CD4-positive, CD25-positive, alpha-beta regulatory T cell (primary cell): Measurements from ENCODE around the gene NANOGP8. TPM values are rescaled to one million over a fixed set of nuclear protein-coding genes. Genes with fewer than 3 reads are reported as not detected.

ENCODE experiments used
- ATAC-seq, 2 donors: fragments of 150-1000 bp; cut with Tn5 transposase; one replicate each; pipeline ENCODE4 v1.10.0; 2021; ENCODE audit warnings: low read depth in 2 of 2, moderate number of reproducible peaks in 2 of 2, moderate library complexity in 1 of 2
- DNase-seq, 3 donors: peaks; one replicate each; pipeline versions ENCODE4 v3.0.0 to v3.0.0-alpha.2; 2012 to 2022; ENCODE audit warnings: mixed read lengths in 1 of 3
- H3K27ac ChIP-seq: one replicate; pipeline ENCODE4 v1.7.0; 2013; ENCODE audit warnings: mild to moderate bottlenecking, low read length; ENCODE audit not compliant: insufficient read depth, poor library complexity, severe bottlenecking
- H3K27me3 ChIP-seq: one replicate; pipeline ENCODE4 v1.7.0; 2013; ENCODE audit warnings: low read length; ENCODE audit not compliant: control insufficient read depth, insufficient read depth
- H3K36me3 ChIP-seq: one replicate; pipeline ENCODE4 v1.7.0; 2013; ENCODE audit warnings: mild to moderate bottlenecking, low read length, moderate library complexity; ENCODE audit not compliant: control insufficient read depth, insufficient read depth
- H3K4me1 ChIP-seq: 2 replicates; pipeline ENCODE4 v1.7.0; 2013; ENCODE audit warnings: mild to moderate bottlenecking, low read length; ENCODE audit not compliant: insufficient read depth, control insufficient read depth, poor library complexity, severe bottlenecking
- H3K4me3 ChIP-seq: one replicate; pipeline ENCODE4 v1.7.0; 2013; ENCODE audit warnings: low read depth, mild to moderate bottlenecking, low read length, moderate library complexity
- H3K9me3 ChIP-seq, 2 experiments: 1 replicate in 1 of 2; 2 replicates in 1 of 2; pipeline ENCODE4 v1.7.0; 2013; ENCODE audit warnings: low read length in 2 of 2, mild to moderate bottlenecking in 1 of 2, moderate library complexity in 1 of 2; ENCODE audit not compliant: control insufficient read depth in 2 of 2
- H3K27ac Mint-ChIP-seq, 3 donors: one replicate each; pipeline ENCODE4 v1.8.0; 2020 to 2022; ENCODE audit warnings: mild to moderate bottlenecking in 3 of 3, mixed read lengths in 3 of 3, moderate library complexity in 2 of 3
- H3K27me3 Mint-ChIP-seq: one replicate; pipeline ENCODE4 v1.8.0; 2022; ENCODE audit warnings: mild to moderate bottlenecking, mixed read lengths
- H3K36me3 Mint-ChIP-seq: one replicate; pipeline ENCODE4 v1.8.0; 2020; ENCODE audit warnings: mixed read lengths
- H3K4me1 Mint-ChIP-seq, 4 donors: one replicate each; pipeline ENCODE4 v1.8.0; 2020 to 2022; ENCODE audit warnings: mixed read lengths in 4 of 4, mild to moderate bottlenecking in 1 of 4
- H3K4me3 Mint-ChIP-seq, 4 donors: one replicate each; pipeline ENCODE4 v1.8.0; 2020 to 2022; ENCODE audit warnings: mild to moderate bottlenecking in 4 of 4, mixed read lengths in 4 of 4, moderate library complexity in 3 of 4
- H3K9me3 Mint-ChIP-seq, 7 donors: one replicate each; pipeline ENCODE4 v1.8.0; 2020 to 2022; ENCODE audit warnings: mixed read lengths in 7 of 7, mild to moderate bottlenecking in 3 of 7, moderate library complexity in 2 of 7
- polyA plus RNA-seq, 4 donors: library from polyadenylated mRNA; unstranded; fragments of 300-500 nt; fragmentation: Illumina TruSeq; gene quantifications; one replicate each; pipeline ENCODE4 v1.2.3, GENCODE V29; 2021
- total RNA-seq: library from RNA; stranded (reverse); gene quantifications from one replicate; pipeline ENCODE4 v1.2.3, GENCODE V29; 2022

Gene NANOGP8
- total and polyA plus RNA-seq, 5 donors from 2014 or later = not detected

DNA sequence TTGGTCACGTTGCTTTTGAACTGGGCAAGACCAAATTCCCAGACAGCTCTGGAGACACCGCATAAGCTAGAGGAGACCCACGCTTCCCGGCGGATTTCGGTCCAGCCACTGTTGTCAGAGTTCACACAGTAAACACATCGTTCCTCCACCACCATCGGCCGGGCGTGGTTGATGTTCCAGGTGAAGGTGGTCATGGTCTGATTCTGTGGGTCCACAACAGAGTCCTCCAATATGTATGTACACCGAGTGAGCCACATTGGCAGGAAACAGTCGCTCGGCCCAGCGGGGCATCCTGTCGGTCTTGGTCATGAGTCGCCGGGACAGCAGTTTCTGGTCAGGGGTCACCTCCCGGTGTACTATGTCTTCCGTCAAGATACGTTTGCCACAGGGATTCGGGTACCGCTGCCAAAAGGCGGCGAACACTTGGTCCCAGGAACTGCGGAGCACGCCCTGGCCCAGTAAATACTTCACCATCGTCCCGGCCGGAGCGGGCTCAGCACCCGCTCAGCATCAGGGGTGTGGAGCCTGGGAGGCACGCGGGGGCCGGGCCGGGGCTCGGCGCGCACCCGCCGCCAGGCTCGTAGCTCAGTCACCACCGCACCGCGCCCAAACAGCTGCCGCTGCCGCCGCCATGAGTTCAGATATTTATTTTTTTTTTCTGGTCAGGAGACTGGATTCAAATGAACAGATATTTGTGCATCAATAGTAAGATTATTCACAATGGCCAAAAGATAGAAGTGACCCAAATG, 36.7 kb upstream of the NANOGP8 start:
- H3K27me3 ChIP-seq = no peaks in the 10 kb centered on the region
- no peaks in the 10 kb centered on the region for H3K4me1 ChIP-seq
- Mint-ChIP-seq H3K9me3 (peaks cover 0 to 6% (median 0%) of the 10 kb centered on the region in 7 donors), H3K36me3 (peaks cover 4% of the 10 kb centered on the region), H3K4me3 (no peak overlapping the region), H3K4me1 (no peaks in the 10 kb centered on the region), H3K27me3 (no peaks in the 10 kb centered on the region), H3K27ac (no peak overlapping the region)
- no peaks in the 10 kb centered on the region for H3K9me3 ChIP-seq
- no peak overlapping the region for H3K4me3 ChIP-seq
- H3K36me3 ChIP-seq = no peaks in the 10 kb centered on the region
- DNase-seq (no peak), ATAC-seq (no peak)
- H3K27ac ChIP-seq = no peak overlapping the region

- peaks cover 0 to 4% (median 0%) of the 10 kb centered on the region in 7 donors for H3K9me3 Mint-ChIP-seq
- peaks cover 4% of the 10 kb centered on the region for H3K36me3 Mint-ChIP-seq
- no peak for DNase-seq
- Histone ChIP-seq H3K27ac (no peak overlapping the region), H3K9me3 (no peaks in the 10 kb centered on the region), H3K36me3 (no peaks in the 10 kb centered on the region), H3K27me3 (no peaks in the 10 kb centered on the region), H3K4me1 (no peaks in the 10 kb centered on the region), H3K4me3 (no peak overlapping the region)
- no peak overlapping the region for H3K4me3 Mint-ChIP-seq
- ATAC-seq = no peak
- H3K27me3 Mint-ChIP-seq = no peaks in the 10 kb centered on the region
- no peaks in the 10 kb centered on the region for H3K4me1 Mint-ChIP-seq
- H3K27ac Mint-ChIP-seq = no peak overlapping the region
Measured at GRCh38 chr15:35120173-35120572, 35.1 kb upstream of the NANOGP8 start.

DNA sequence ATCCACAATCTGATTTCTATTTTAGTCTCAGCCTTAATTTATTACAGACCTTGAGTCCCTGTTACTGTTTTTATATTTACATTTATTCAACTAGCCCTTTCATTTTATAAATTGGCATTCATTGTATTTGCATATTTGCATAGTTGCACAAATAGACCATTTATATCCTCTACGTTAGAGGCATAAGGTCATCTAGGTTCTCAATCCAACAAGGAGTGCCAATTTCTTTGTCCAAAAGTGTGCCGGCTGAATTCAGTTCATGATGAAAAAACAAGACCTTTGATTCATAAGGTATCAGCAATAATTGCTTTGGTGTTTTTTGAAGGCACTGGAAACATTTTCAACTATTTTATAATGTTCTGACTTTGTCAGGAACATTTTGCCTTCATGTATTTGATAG, 33.9 kb upstream of the NANOGP8 start:
- Mint-ChIP-seq H3K4me1 (no peaks in the 10 kb centered on the region), H3K27me3 (no peaks in the 10 kb centered on the region), H3K9me3 (peaks cover 0 to 4% (median 0%) of the 10 kb centered on the region in 7 donors), H3K36me3 (peaks cover 4% of the 10 kb centered on the region), H3K4me3 (no peak overlapping the region), H3K27ac (no peak overlapping the region)
- Histone ChIP-seq H3K27ac (no peak overlapping the region), H3K27me3 (no peaks in the 10 kb centered on the region), H3K36me3 (no peaks in the 10 kb centered on the region), H3K4me1 (no peaks in the 10 kb centered on the region), H3K9me3 (no peaks in the 10 kb centered on the region), H3K4me3 (no peak overlapping the region)
- DNase-seq (no peak), ATAC-seq (no peak)

- H3K27ac Mint-ChIP-seq = no peak overlapping the region
- Histone ChIP-seq H3K4me3 (no peak overlapping the region), H3K9me3 (no peaks in the 10 kb centered on the region), H3K27ac (no peak overlapping the region), H3K4me1 (no peaks in the 10 kb centered on the region), H3K36me3 (no peaks in the 10 kb centered on the region), H3K27me3 (no peaks in the 10 kb centered on the region)
- H3K27me3 Mint-ChIP-seq = no peaks in the 10 kb centered on the region
- H3K9me3 Mint-ChIP-seq = peaks cover 0 to 4% (median 0%) of the 10 kb centered on the region in 7 donors
- ATAC-seq (no peak), DNase-seq (no peak)
- no peaks in the 10 kb centered on the region for H3K4me1 Mint-ChIP-seq
- peaks cover 4% of the 10 kb centered on the region for H3K36me3 Mint-ChIP-seq
- no peak overlapping the region for H3K4me3 Mint-ChIP-seq
Measured at GRCh38 chr15:35117543-35118265, 32.6 kb upstream of the NANOGP8 start.

GRCh38 chr15:35115155-35115725, 30.1 kb upstream of the NANOGP8 start:
- H3K36me3 ChIP-seq = no peaks in the 10 kb centered on the region
- no peaks in the 10 kb centered on the region for H3K4me1 Mint-ChIP-seq
- no peak overlapping the region for H3K27ac ChIP-seq
- H3K36me3 Mint-ChIP-seq = no peaks in the 10 kb centered on the region
- no peak overlapping the region for H3K27ac Mint-ChIP-seq
- no peaks in the 10 kb centered on the region for H3K27me3 ChIP-seq
- H3K4me1 ChIP-seq = no peaks in the 10 kb centered on the region
- no peak overlapping the region for H3K4me3 Mint-ChIP-seq
- no peaks in the 10 kb centered on the region for H3K9me3 ChIP-seq
- H3K9me3 Mint-ChIP-seq = no peaks in the 10 kb centered on the region
- H3K27me3 Mint-ChIP-seq = peaks cover 4% of the 10 kb centered on the region
- no peak for ATAC-seq
- DNase-seq = no peak
- H3K4me3 ChIP-seq = no peak overlapping the region

DNA sequence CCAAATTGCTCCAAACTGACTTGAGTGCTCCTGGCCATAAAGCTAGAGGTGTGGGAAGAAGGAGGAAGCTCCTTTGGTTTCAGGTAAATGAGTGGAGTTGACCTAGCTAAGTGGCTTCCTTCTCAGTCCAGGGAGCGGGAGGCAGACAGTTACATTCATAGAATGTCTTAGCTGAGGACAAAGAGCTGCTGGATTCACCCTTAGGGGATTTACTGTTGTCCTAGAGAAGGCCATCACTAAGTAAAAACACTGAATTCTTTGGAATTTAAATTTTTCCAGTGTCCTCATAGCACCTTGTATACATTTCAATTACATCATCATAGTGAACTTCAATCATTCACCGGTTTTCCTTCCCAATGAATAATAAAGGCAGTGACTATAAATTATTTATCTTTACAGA, 27.3 kb upstream of the NANOGP8 start:
- no peaks in the 10 kb centered on the region for H3K4me1 Mint-ChIP-seq
- H3K27ac ChIP-seq = no peak overlapping the region
- no peaks in the 10 kb centered on the region for H3K36me3 Mint-ChIP-seq
- H3K27me3 ChIP-seq = no peaks in the 10 kb centered on the region
- H3K36me3 ChIP-seq = no peaks in the 10 kb centered on the region
- no peak overlapping the region for H3K4me3 ChIP-seq
- H3K27ac Mint-ChIP-seq = no peak overlapping the region
- DNase-seq = no peak
- peaks cover 4% of the 10 kb centered on the region for H3K27me3 Mint-ChIP-seq
- no peak overlapping the region for H3K4me3 Mint-ChIP-seq
- H3K9me3 Mint-ChIP-seq = no peaks in the 10 kb centered on the region
- ATAC-seq = no peak
- no peaks in the 10 kb centered on the region for H3K4me1 ChIP-seq
- H3K9me3 ChIP-seq = no peaks in the 10 kb centered on the region

DNA sequence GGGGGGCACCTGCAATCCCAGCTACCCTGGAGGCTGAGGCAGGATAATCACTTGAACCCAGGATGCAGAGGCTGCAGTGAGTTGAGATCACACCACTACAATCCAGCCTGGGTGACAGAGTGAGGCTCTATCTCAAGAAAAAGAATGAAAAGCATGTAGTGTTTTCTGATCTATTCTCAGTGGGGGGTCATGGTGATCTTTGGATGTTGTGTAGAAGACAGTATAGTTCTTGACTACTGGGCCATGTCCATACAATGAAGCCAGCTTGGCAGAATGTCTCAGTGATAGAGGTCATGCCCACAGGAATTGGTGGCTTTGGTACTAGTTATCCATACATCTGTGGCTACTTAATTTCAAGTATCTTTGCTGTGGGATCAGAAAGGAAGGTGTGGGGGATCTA, 26.8 kb upstream of the NANOGP8 start:
- no peak overlapping the region for H3K27ac Mint-ChIP-seq
- no peak overlapping the region for H3K27ac ChIP-seq
- no peaks in the 10 kb centered on the region for H3K27me3 ChIP-seq
- no peaks in the 10 kb centered on the region for H3K4me1 ChIP-seq
- H3K27me3 Mint-ChIP-seq = peaks cover 4% of the 10 kb centered on the region
- H3K4me3 ChIP-seq = no peak overlapping the region
- H3K36me3 ChIP-seq = no peaks in the 10 kb centered on the region
- no peaks in the 10 kb centered on the region for H3K4me1 Mint-ChIP-seq
- no peak for DNase-seq
- no peak overlapping the region for H3K4me3 Mint-ChIP-seq
- H3K9me3 Mint-ChIP-seq = no peaks in the 10 kb centered on the region
- no peaks in the 10 kb centered on the region for H3K9me3 ChIP-seq
- no peaks in the 10 kb centered on the region for H3K36me3 Mint-ChIP-seq
- ATAC-seq = no peak
